Trophoblast cell (in vitro differentiated cells and primary cell): Measurements from ENCODE around the gene FOLR3.
"Not testable (repeated sequence)": the region's sequence is repeated elsewhere in the genome, so short reads cannot be mapped to it uniquely, and the experiment has no call there.

Source experiments
- DNase-seq, 2 donors: peaks; one replicate each; pipeline ENCODE4 v3.0.0-alpha.2; 2016
- H2AFZ ChIP-seq: 2 replicates; pipeline ENCODE4 v1.6.1; 2013; ENCODE audit warnings: low read length, moderate library complexity, mild to moderate bottlenecking; ENCODE audit not compliant: insufficient read depth, poor library complexity
- H2AK5ac ChIP-seq: 2 replicates; pipeline ENCODE4 v1.6.1; 2013; ENCODE audit warnings: mild to moderate bottlenecking, low read length
- H2BK120ac ChIP-seq: 2 replicates; pipeline ENCODE4 v1.6.1; 2013; ENCODE audit warnings: low read length, mild to moderate bottlenecking, moderate library complexity; ENCODE audit not compliant: insufficient read depth, poor library complexity
- H2BK12ac ChIP-seq: 2 replicates; pipeline ENCODE4 v1.6.1; 2013; ENCODE audit warnings: mild to moderate bottlenecking, low read length, moderate library complexity
- H2BK5ac ChIP-seq: 2 replicates; pipeline ENCODE4 v1.6.1; 2013; ENCODE audit warnings: low read length, low read depth, moderate library complexity, mild to moderate bottlenecking; ENCODE audit not compliant: poor library complexity
- H3K14ac ChIP-seq: 2 replicates; pipeline ENCODE4 v1.6.1; 2013; ENCODE audit warnings: mild to moderate bottlenecking, low read length
- H3K18ac ChIP-seq: 2 replicates; pipeline ENCODE4 v1.6.1; 2013; ENCODE audit warnings: mild to moderate bottlenecking, low read length
- H3K23ac ChIP-seq: 2 replicates; pipeline ENCODE4 v1.6.1; 2013; ENCODE audit warnings: low read length
- H3K27ac ChIP-seq: 2 replicates; pipeline ENCODE4 v1.5.1; 2013; ENCODE audit warnings: low read depth, mild to moderate bottlenecking, inconsistent platforms, low read length, moderate library complexity
- H3K27me3 ChIP-seq: 2 replicates; pipeline ENCODE4 v1.6.1; 2013; ENCODE audit warnings: inconsistent platforms, mild to moderate bottlenecking, low read length, moderate library complexity; ENCODE audit not compliant: insufficient read depth
- H3K36me3 ChIP-seq, 2 experiments: 1 replicate in 1 of 2; 2 replicates in 1 of 2; pipeline ENCODE4 v1.6.1; 2013; ENCODE audit warnings: low read length in 2 of 2, mild to moderate bottlenecking in 2 of 2, moderate library complexity in 1 of 2; ENCODE audit not compliant: insufficient read depth in 2 of 2, control insufficient read depth in 1 of 2
- H3K4ac ChIP-seq: 2 replicates; pipeline ENCODE4 v1.6.1; 2013; ENCODE audit warnings: low read depth, mild to moderate bottlenecking, low read length, moderate library complexity
- H3K4me1 ChIP-seq, 2 experiments: 1 replicate in 1 of 2; 2 replicates in 1 of 2; pipeline ENCODE4 v1.6.1; 2013; ENCODE audit warnings: low read length in 2 of 2, mild to moderate bottlenecking in 2 of 2, moderate library complexity in 1 of 2; ENCODE audit not compliant: insufficient read depth in 2 of 2, control insufficient read depth in 1 of 2
- H3K4me2 ChIP-seq: 2 replicates; pipeline ENCODE4 v1.6.1; 2013; ENCODE audit warnings: inconsistent platforms, mild to moderate bottlenecking, low read length, moderate library complexity
- H3K4me3 ChIP-seq: 2 replicates; pipeline ENCODE4 v1.5.1; 2013; ENCODE audit warnings: mild to moderate bottlenecking, low read depth, low read length, inconsistent platforms
- H3K79me1 ChIP-seq: one replicate; pipeline ENCODE4 v1.6.1; 2013; ENCODE audit warnings: low read length
- H3K79me2 ChIP-seq: 2 replicates; pipeline ENCODE4 v1.6.1; 2013; ENCODE audit warnings: low read length, mild to moderate bottlenecking; ENCODE audit not compliant: control insufficient read depth, insufficient read depth, poor library complexity
- H3K9ac ChIP-seq: 2 replicates; pipeline ENCODE4 v1.6.1; 2013; ENCODE audit warnings: mild to moderate bottlenecking, low read length
- H3K9me3 ChIP-seq: 2 replicates; pipeline ENCODE4 v1.6.1; 2013; ENCODE audit warnings: low read depth, mild to moderate bottlenecking, control low read depth, inconsistent platforms, low read length; ENCODE audit not compliant: insufficient read depth
- H4K12ac ChIP-seq: 2 replicates; pipeline ENCODE4 v1.6.1; 2013; ENCODE audit warnings: low read depth, mild to moderate bottlenecking, low read length, moderate library complexity
- H4K8ac ChIP-seq: 2 replicates; pipeline ENCODE4 v1.6.1; 2013; ENCODE audit warnings: low read depth, mild to moderate bottlenecking, low read length, moderate library complexity
- H4K91ac ChIP-seq: one replicate; pipeline ENCODE4 v1.6.1; 2013; ENCODE audit warnings: low read depth, mild to moderate bottlenecking, low read length, moderate library complexity
- WGBS: extraction: QIAGEN DNeasy Blood & Tissue Kit; methylation state at CpG from one replicate; pipeline ENCODE4 v1.1.7; 2013; ENCODE audit warnings: missing lambda C conversion rate; ENCODE audit not compliant: insufficient read length, insufficient coverage; ENCODE audit errors: extremely low coverage; 5-methylcytosine and 5-hydroxymethylcytosine counted together

The FOLR3 gene

DNA sequence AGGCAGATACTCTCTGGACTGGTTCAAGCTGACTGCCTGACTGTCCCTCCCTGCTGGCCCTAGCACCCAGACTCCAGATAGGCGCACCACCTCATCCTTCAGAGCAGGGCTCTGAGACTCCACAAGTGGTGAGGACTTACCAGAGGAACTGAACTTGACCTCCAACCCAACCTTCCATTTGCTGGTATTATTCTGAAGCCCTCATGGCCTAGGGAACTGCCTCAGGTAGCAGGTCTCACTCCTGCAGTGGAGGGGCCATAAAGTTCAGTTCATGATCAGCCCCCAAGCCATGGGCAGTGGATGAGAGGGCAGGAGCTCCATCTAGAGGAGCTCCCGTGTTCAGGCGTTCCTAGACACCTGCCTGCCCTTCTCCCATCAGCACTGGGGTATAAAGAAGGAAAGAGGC is 46.0 kb downstream of the FOLR3 start:
- not testable (repeated sequence) for H3K4me3 ChIP-seq, H2BK5ac ChIP-seq, H3K18ac ChIP-seq, H3K36me3 ChIP-seq, H2AK5ac ChIP-seq, H4K91ac ChIP-seq, H3K27ac ChIP-seq, H3K23ac ChIP-seq, H3K9ac ChIP-seq, H3K79me2 ChIP-seq, H3K4ac ChIP-seq, H2BK120ac ChIP-seq, H3K4me1 ChIP-seq, H3K4me2 ChIP-seq, H3K9me3 ChIP-seq, H3K27me3 ChIP-seq, H4K8ac ChIP-seq, H3K14ac ChIP-seq, H2AFZ ChIP-seq, H3K79me1 ChIP-seq, H2BK12ac ChIP-seq, H4K12ac ChIP-seq
- WGBS, result no CpG with 5 or more reads among the region's 3 CpGs
- peak in 1 of 2 donors; percentile 36 for DNase-seq

DNA sequence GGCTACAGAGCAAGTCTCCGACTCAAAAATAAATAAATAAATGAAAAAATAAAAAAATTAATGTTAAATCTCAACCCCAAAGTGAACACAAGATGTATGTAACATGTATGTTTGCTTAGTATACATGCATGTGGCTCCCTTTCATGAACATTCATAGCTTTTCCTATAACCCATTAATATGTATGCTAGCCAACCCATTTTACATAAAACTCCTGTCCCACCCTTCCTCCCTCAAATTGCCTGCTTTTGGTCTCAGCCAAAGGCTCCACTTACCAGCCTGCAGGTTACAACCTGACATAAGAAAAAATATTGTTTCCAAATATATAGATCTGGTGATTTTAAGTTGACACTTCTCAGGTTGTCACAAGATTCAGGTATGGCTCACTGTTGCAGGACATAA is 52.7 kb downstream of the FOLR3 start:
- Histone ChIP-seq H3K4me1 (peaks cover 15 to 22% of the 10 kb centered on the region in 2 experiments), H3K79me2 (no peaks in the 10 kb centered on the region), H2AK5ac (no peak overlapping the region), H3K36me3 (no peaks in the 10 kb centered on the region), H3K23ac (no peak overlapping the region), H2BK5ac (no peak overlapping the region), H3K9me3 (no peaks in the 10 kb centered on the region), H4K8ac (no peak overlapping the region), H3K27ac (no peak overlapping the region), H3K18ac (no peak overlapping the region), H3K9ac (no peak overlapping the region), H3K4ac (no peak overlapping the region), H2BK12ac (no peak overlapping the region), H3K79me1 (peaks cover 5% of the 10 kb centered on the region), H3K14ac (no peak overlapping the region), H2AFZ (no peak overlapping the region), H2BK120ac (no peak overlapping the region), H3K27me3 (no peaks in the 10 kb centered on the region), H4K12ac (no peak overlapping the region), H3K4me3 (no peak overlapping the region), H3K4me2 (no peak overlapping the region), H4K91ac (no peak overlapping the region)
- DNase-seq, result no peak
- WGBS, result no CpG with 5 or more reads among the region's 1 CpG
